Aortic smooth muscle cell (primary cell): Measurements from ENCODE around the gene STUM. TPM values are rescaled to one million over a fixed set of nuclear protein-coding genes. Genes with fewer than 3 reads are reported as not detected.

Experiments
- total RNA-seq: library from RNA; depleted of rRNA; stranded (reverse); fragments of >200 nt; gene quantifications from 2 replicates; pipeline ENCODE4 v1.2.3, GENCODE V29; 2014

The STUM gene, protein sequence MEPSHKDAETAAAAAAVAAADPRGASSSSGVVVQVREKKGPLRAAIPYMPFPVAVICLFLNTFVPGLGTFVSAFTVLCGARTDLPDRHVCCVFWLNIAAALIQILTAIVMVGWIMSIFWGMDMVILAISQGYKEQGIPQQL
- total RNA-seq, result not detected in 2 replicates

DNA sequence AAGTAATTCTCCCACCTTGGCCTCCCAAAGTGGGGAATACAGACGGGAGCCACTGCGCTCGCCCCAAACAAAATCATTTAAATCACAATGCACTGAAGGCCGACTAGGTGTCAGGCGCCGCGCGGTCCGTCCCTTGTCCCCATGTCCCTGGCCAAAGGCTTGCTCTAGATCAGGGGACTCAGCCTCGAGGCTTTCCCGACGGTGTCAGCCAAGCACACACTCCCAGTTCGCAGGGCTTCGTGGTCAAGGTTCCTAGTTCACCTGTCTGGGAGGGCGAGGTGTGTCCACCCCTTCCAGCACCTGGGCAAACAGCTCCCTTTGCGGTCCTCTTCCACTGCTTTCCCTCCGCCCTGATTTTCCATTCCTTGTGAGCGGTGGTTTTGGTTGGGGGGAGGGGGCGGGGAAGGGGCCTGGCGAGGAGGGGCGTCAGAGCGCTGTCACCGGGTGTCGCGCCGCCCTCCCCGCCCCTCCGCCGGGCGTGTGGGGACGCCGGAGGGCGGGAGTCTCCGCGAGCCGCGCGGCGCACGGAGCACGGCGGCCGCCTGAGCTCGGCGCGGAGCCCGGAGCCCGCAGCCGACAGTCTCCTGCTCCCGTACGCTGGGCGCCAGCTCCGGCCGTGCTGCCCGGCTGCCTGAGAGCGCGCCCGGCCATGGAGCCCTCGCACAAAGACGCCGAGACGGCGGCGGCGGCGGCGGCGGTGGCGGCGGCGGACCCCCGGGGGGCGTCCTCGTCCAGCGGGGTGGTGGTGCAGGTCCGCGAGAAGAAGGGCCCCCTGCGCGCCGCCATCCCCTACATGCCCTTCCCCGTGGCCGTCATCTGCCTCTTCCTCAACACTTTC lies at the start of gene STUM:
TSS of gene STUM (plus strand) at position 509 of the 838 bp plus-strand sequence. CDS start at position 650, 141 bp downstream.

Other genes starting within 250 kb of the STUM start
- gene LIN9, start 239.6 kb upstream of the STUM start, total RNA-seq, result 2.9 and 3.7 TPM in 2 replicates
- gene PARP1, start 140.7 kb upstream of the STUM start, total RNA-seq, result 49.8 and 70.8 TPM in 2 replicates
- 7.7 and 8.2 TPM in 2 replicates for gene ITPKB, start 190.5 kb downstream of the STUM start, total RNA-seq